ENCODE results near the gene GJB3.

Gene GJB3

DNA sequence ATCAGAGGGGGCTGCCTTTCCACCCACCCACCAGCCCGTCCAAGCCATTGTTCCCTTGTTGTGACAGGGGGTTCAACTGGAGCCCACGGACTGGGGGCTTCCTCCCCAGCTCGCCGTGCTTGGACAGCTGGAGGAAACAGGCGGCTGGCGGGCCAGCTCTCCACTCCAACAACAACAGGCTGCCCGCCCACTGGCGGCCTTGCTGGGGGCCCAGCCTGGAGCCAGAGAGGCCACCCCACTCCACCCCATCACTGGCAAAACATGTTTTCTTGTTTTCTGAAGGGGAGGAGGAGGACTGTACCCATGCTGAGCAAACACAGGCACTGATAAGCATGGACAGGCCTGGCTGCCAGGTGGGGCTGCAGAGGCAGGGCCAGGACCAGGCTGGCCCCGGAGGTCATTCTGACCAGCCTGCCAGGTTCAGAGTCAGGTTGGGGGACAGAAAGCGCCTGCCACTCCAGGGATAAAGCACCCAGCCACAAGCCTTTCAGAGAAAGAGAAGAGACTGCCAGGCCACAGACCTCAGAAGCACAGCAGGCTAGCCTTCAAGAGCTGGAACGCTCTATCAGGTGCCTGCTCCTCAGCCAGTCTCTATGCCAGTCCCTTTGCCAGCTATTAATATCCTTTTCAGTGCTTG is 44.6 kb downstream of the GJB3 start:
- no peak for DNase-seq (ENCODE audit: low read depth)

DNA sequence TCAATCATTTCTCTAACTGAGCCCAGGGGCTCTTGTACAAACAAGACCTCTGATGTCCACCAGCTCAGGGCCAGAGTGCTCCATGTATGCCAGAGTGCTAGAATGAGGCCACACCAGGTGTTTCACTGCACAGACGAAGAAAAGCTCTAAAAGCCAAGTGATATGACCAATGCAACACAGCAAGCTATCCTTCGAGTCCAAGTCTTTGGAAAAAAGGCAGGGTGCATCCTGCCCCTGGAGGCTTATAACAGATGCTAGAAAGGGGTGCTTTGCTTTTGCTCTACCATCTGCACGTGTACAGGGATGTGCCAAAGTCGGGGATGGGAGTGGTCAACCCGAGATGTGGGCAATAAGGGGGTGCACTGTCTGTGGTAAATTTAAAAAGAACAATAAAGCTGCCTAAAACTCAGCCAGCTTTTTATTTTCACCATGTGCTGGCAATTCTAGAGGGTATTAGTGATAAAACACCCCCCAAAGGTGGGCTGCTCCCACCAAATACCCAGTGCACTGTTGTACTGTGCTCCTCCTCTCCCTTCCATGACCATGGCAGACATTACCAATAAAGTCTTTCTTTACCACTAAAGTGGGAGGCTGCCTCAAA is 46.4 kb downstream of the GJB3 start:
- no peak for DNase-seq (ENCODE audit: low read depth)

DNA sequence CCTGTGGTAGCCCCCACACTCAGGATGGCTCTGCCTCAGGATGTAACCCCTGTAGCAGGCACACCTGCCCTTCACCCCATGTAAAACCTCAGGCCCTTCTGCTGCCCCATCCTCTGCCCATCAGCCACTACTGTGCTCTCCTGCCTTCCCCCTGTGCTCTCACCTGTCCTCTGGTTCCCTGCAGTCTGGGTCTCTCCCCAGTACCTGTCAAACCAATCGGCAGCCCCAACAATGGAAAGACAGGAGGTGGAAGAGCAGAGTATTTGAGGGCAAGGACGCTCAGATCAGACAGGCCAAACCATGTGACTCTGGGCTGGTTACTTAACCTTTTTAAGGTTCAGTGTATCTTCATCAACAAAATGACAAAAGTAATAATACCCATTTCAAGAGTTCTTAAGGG is 47.6 kb downstream of the GJB3 start:
- no peak for DNase-seq (ENCODE audit: low read depth)

DNA sequence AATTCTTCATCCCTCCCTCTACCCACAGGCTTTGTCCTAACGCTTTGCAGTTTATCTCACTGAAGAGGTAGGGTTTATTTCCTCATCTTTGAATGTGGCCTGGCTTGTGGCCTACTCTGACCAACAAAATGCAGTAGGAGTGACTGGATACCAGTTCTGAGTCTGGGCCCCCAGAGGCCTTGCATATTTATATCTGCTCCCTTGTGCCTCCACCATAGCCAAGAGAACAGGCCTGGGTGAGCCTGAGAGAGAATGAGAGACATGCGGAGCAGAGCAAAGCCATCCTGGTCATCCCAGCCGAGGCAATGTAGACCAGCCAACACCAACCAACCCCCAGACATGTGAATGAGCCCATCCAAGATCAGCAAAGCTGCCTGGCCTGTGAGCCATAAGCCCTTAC is 48.2 kb downstream of the GJB3 start:
- DNase-seq (ENCODE audit: low read depth) = no peak

DNA sequence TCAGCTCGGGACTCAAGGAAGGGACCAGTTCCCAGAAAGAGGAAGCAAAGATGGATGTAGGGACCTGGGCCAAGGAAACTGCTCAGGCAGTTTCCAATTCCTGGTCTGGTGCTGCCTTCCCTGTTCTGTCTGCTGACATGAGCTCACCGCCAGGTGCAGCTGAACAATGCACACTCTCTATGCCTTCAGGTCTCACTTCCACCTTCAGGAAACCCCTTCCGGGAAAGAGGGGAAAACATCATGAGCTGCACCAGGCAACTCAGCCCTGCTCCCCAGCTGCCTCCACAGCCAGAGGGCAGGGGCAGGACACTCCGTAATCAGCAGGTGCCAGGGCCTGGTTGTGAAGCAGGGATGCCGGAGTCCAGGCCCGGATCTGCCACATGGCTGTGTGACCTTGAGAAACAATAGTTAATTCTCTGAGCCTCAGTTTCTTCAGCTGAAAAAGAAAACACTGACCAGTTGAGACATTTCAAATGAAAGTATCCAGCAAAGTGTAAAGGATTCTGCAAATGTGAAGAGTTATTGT is 50.8 kb downstream of the GJB3 start:
- DNase-seq (ENCODE audit: low read depth) = no peak

DNA sequence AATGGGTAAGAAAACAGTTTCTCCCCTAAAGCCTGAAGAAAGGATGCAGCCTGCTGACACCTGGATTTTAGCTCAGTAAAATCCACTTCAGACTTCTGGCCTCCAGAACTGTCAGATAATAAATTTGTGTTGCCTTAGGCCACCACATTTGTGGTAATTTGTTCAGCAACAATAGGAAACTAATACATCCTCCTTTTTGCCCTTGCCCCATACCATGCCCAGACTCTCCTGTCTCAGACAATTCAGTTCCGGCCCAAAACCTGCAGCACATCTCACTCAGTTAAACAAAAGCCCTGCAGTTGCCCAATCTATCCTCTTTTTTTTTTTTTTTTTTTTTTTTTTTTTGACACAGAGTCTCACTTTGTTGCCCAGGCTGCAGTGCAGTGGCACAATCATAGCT is 52.7 kb downstream of the GJB3 start:
- no peak for DNase-seq (ENCODE audit: low read depth)
